SKM-1 treated with dmso at 0.1 percent for 144 hours (cell line): Measurements from ENCODE around the gene GTF3A.

ENCODE experiments used
- DNase-seq: peaks from one replicate; lab custom pipeline; 2025; ENCODE audit not compliant: unreplicated experiment; lab: John Stamatoyannopoulos, UW

GTF3A gene

DNA sequence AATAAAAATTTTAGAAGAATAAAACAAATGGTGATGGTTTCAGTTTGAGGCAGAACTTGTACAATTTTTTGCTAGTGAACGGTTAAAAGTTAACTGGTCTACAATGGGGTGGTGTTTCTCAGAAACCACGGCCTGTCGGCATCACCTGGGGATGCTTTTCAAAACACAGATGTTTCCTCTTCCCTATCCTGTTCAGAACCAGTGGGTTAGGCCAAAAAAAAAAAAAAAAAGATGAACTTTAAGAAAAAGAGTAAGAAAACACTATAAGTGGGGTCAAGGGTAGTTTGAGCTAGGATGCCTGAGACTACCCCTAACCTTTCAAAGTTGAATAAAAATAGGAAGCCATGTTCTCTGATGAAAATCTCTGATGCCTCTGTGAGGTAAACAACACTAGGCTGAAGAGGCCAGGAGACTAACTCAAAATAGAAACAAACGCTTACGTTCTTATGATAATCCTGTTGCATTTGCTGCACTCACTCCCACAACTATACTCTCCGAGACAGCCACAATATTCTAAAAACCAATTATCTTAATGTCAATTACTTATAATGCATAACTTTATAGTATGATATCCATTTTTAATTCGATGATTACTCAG is 22.7 kb downstream of the GTF3A start:
- no peak for DNase-seq

GRCh38 chr13:27448308-27448707 is 23.9 kb downstream of the GTF3A start:
- DNase-seq, result no peak

DNA sequence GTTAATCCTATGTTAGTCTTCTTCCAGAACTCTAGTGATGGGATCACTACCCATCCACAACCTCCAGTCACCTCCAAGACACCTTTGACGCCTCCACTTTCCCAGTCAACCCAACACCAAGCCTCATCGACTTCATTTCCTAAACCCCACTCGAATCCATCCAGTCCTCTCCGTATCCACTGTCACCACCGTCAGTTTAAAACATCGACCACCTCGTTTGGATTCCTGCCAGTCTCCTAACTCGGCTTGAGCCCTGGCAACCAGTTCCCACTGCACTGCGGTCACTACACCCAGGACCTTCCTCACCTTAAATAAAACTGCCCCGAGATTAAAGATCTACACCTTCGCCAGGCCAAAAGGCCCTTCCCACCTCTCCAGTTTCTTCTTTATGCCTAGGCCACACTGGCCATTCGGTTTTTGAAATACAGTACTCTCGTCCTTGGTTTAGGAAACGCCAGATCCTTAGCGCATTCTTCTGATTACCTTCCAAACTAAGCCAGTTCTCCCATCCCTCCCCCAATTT is 24.7 kb downstream of the GTF3A start:
- no peak for DNase-seq

GRCh38 chr13:27449936-27450828 is 25.8 kb downstream of the GTF3A start, which contains the start of gene MTIF3:
MTIF3 (minus strand) TSS chr13:27450564; CDS start chr13:27440448, 10,116 bp downstream.
- peak; percentile 90 for DNase-seq

GRCh38 chr13:27450921-27451471 is 26.6 kb downstream of the GTF3A start:
- no peak for DNase-seq

DNA sequence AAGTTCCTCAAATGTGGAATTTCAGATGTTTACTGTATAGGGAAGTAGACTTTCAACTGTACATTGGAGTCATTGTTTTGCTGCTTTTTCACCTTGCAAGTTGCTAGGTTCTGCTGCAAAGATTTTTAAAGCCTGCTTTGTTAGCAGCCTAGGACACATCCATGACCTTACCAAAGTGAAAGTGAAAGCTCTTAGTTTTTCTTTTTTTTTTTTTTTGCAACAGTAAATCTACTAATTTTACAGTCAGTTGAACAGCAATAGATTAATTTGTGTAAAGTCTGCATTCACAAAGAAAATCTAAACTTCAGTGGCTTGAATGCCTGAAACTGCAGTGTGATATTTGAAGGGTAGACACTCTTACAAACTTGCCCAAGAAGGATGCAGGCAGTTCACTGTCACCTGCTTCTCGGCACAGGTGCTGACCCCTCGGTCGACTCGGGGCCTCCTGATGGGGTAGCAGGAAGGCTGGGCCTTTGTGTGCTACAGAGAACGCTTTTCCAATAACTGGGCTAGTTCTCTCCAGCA is 31.0 kb downstream of the GTF3A start:
- DNase-seq, result no peak

DNA sequence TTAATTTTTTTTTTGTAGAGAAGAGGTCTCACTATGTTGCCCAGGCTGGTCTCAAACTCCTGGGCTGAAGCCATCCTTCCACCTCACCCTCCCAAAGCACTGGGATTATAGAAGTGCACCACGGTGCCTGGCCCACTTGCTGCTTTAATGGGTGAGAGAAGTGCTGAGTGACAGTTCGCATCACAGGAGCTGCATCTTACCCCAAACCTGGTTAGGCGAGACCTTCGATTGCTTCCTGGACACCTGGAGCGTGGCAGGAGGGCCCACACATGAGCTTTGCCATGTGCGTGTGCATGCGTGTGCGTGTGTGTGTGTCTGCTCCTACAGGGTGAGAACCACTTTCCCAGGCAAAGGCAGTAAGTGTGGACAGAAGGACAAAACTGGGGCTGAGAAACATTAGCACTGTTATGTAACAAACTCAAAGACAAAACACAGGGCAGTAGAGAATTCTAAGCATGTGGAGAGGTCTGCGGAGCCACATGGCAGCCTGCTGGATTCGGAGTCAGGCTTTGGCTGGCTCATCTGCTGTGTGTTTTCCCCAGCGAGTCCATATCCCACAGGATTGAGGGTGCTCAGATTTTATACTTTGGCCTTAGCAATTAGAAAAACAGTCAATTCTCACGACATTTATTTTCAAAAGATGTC is 37.6 kb downstream of the GTF3A start:
- DNase-seq, result no peak

DNA sequence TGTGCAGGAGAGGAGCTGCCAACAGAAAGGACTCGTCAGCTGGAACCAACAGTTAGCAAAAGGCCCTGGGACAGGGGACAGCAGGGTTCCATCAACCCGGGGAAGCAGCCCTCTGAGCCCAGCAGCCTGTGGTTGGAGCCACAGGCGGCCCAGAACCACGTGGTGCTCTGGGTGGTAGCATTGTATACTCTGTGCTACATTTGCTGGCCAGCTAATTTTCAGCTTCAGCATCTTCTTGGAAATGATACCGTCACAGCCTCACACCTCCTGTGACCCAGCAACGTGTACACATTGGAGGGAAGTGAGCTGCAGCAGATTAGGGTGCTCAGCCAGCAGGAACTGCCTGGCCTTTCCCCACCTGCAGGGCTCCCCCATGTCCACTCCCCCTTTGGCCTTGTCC is 39.1 kb downstream of the GTF3A start:
- no peak for DNase-seq

GRCh38 chr13:27465611-27466010 is 41.2 kb downstream of the GTF3A start:
- no peak for DNase-seq

DNA sequence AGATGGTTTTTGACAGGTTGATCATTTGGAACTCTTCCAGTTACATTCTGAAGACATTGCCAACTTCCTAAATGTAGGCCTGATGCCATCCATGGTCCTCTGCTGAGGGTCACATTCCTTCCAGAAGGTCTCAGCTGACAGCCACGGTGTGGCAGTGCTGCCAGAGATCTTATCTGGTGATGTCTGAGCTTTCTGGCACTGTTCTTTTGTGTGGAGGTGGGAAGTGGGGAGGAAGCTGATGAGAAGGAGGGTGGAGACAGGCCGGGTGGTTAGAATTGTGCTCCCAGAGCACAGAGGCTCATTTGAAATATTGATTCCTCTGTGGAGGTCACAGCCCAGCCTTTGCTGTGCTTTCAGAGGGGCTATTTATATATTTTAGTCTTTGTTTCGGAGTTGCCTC is 42.1 kb downstream of the GTF3A start:
- DNase-seq, result no peak

- no peak for DNase-seq
Observed at GRCh38 chr13:27470075-27470820, 45.8 kb downstream of the GTF3A start.

GRCh38 chr13:27472441-27472840 is 48.0 kb downstream of the GTF3A start:
- DNase-seq, result no peak

DNA sequence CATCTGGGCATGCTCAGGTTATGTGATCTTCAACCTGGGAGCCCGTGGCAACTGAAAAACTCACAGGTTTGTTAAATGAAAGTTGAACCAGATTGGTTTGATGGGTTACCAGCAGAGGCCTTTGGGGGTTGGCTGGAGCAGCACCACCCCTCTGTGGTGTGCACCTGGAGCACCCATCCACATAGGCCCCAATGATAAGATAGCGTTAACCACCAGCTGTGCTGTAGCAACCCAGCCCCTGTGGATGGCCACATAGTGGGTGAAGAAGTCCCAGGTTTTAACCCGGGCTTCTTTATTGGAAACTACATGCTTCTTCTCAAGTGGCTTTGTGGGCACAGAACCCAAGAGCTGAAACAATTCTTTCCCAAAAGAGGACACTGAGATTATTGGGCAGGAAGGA is 48.5 kb downstream of the GTF3A start:
- no peak for DNase-seq

- DNase-seq, result no peak
Observed at GRCh38 chr13:27474751-27475268, 50.4 kb downstream of the GTF3A start.

- DNase-seq, result no peak
Observed at GRCh38 chr13:27476943-27477703, 52.7 kb downstream of the GTF3A start.

- peak; percentile 16 for DNase-seq
Observed at GRCh38 chr13:27481766-27482165, 57.3 kb downstream of the GTF3A start.

DNA sequence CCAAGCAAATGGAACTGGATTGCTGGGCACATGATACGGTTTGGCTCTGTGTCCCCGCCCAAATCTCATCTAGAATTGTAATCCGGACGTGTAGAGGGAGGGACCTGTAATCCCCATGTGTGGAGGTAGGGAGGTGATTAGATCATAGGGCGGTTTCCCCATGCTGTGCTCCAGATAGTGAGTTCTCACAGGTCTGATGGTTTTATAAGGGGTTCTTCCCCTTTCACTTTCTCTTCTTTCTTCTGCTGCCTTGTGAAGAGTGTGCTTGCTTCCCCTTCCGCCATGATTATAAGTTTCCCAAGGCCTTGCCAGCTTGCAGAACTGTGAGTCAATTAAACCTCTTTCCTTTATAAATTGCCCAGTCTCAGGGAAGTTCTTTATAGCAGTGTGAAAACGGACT is 58.6 kb downstream of the GTF3A start:
- DNase-seq, result peak; percentile 83

DNA sequence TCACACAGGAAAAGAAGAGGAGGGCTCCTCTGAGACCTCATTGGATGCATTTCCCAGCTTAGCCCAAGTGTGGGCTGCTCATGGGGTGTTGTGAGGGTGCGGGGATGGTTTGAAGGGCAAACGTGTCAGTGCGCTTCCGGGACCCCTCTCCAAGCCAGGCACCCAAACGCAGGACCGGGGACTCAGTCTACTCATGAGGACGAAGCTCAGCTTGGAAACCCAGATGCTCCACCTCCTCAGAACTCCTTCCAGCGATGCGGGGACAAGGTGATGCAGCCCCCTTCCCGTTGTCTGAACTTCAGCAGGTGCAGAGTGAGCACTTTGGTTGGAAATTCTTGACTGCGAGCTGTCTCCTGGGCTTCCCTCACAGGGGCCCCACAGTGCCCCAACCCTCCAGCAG is 59.0 kb downstream of the GTF3A start:
- DNase-seq, result no peak
